Measurements from ENCODE around the gene CPPED1. TPM values are rescaled to one million over a fixed set of nuclear protein-coding genes. Genes with fewer than 3 reads are reported as not detected.

CPPED1 gene
- total RNA-seq, 1 donor from 2014 or later = 7.7 TPM

- no peak for TF ChIP-seq CTCF (IDR thresholded peaks at IDR 0.05; ENCODE audit: unreplicated experiment)
- Mint-ChIP-seq H3K4me3 (no peak overlapping the region), H3K27me3 (ENCODE audit: low read depth) (peaks cover 12% of the 10 kb centered on the region), H3K4me1 (peaks cover 5% of the 10 kb centered on the region), H3K36me3 (no peaks in the 10 kb centered on the region), H3K27ac (no peak overlapping the region), H3K9me3 (no peaks in the 10 kb centered on the region)
- DNase-seq (ENCODE audit: low spot score in 2 of 2, unreplicated experiment in 2 of 2) = no peak
Measured at GRCh38 chr16:12626411-12626810, 177.3 kb downstream of the CPPED1 start.

- Mint-ChIP-seq H3K27ac (no peak overlapping the region), H3K4me1 (peaks cover 5% of the 10 kb centered on the region), H3K27me3 (ENCODE audit: low read depth) (peaks cover 10% of the 10 kb centered on the region), H3K4me3 (no peak overlapping the region), H3K9me3 (no peaks in the 10 kb centered on the region), H3K36me3 (no peaks in the 10 kb centered on the region)
- TF ChIP-seq CTCF (IDR thresholded peaks at IDR 0.05; ENCODE audit: unreplicated experiment) = no peak
- no peak for DNase-seq (ENCODE audit: low spot score in 2 of 2, unreplicated experiment in 2 of 2)
Measured at GRCh38 chr16:12625716-12626115, 178.0 kb downstream of the CPPED1 start.

- peaks cover 10% of the 10 kb centered on the region for H3K27me3 Mint-ChIP-seq (ENCODE audit: low read depth)
- H3K4me3 Mint-ChIP-seq = no peak overlapping the region
- H3K27ac Mint-ChIP-seq = no peak overlapping the region
- H3K4me1 Mint-ChIP-seq = peaks cover 5% of the 10 kb centered on the region
- no peaks in the 10 kb centered on the region for H3K9me3 Mint-ChIP-seq
- TF ChIP-seq CTCF (IDR thresholded peaks at IDR 0.05; ENCODE audit: unreplicated experiment) = no peak
- DNase-seq (ENCODE audit: low spot score in 2 of 2, unreplicated experiment in 2 of 2) = no peak
- no peaks in the 10 kb centered on the region for H3K36me3 Mint-ChIP-seq
Measured at GRCh38 chr16:12625068-12625467, 178.6 kb downstream of the CPPED1 start.

GRCh38 chr16:12620150-12620549, 183.5 kb downstream of the CPPED1 start:
- no peak for TF ChIP-seq CTCF (IDR thresholded peaks at IDR 0.05; ENCODE audit: unreplicated experiment)
- no peaks in the 10 kb centered on the region for H3K36me3 Mint-ChIP-seq
- H3K27me3 Mint-ChIP-seq (ENCODE audit: low read depth) = peaks cover 3% of the 10 kb centered on the region
- DNase-seq (ENCODE audit: low spot score in 2 of 2, unreplicated experiment in 2 of 2) = no peak
- H3K27ac Mint-ChIP-seq = no peak overlapping the region
- no peaks in the 10 kb centered on the region for H3K9me3 Mint-ChIP-seq
- no peak overlapping the region for H3K4me3 Mint-ChIP-seq
- H3K4me1 Mint-ChIP-seq = peaks cover 3% of the 10 kb centered on the region

GRCh38 chr16:12618515-12618914, 185.2 kb downstream of the CPPED1 start:
- Mint-ChIP-seq H3K9me3 (no peaks in the 10 kb centered on the region), H3K27ac (no peak overlapping the region), H3K27me3 (ENCODE audit: low read depth) (peaks cover 11% of the 10 kb centered on the region), H3K4me1 (peaks cover 3% of the 10 kb centered on the region), H3K4me3 (no peak overlapping the region), H3K36me3 (no peaks in the 10 kb centered on the region)
- TF ChIP-seq CTCF (IDR thresholded peaks at IDR 0.05; ENCODE audit: unreplicated experiment) = no peak
- no peak for DNase-seq (ENCODE audit: low spot score in 2 of 2, unreplicated experiment in 2 of 2)

- no peak overlapping the region for H3K27ac Mint-ChIP-seq
Measured at GRCh38 chr16:12617401-12617819, 186.3 kb downstream of the CPPED1 start.

More at GRCh38 chr16:12617401-12617819, 186.3 kb downstream of the CPPED1 start:
- Mint-ChIP-seq H3K9me3 (no peaks in the 10 kb centered on the region), H3K27me3 (ENCODE audit: low read depth) (peaks cover 22% of the 10 kb centered on the region), H3K4me1 (peaks cover 3% of the 10 kb centered on the region), H3K4me3 (no peak overlapping the region), H3K36me3 (no peaks in the 10 kb centered on the region)
- TF ChIP-seq CTCF (IDR thresholded peaks at IDR 0.05; ENCODE audit: unreplicated experiment) = no peak
- DNase-seq (ENCODE audit: low spot score in 2 of 2, unreplicated experiment in 2 of 2) = no peak

All from mesothelial cell of epicardium (in vitro differentiated cells).